HFFc6 (cell line): Measurements from ENCODE around the gene KIAA2012. TPM values are rescaled to one million over a fixed set of nuclear protein-coding genes. Genes with fewer than 3 reads are reported as not detected.

ENCODE experiments used
- DNase-seq: peaks from one replicate; pipeline ENCODE4 v3.0.0-alpha.2; 2018
- H3K27ac Mint-ChIP-seq: 2 replicates; pipeline ENCODE4 v1.8.0; 2020; ENCODE audit warnings: mild to moderate bottlenecking, mixed read lengths
- H3K27me3 Mint-ChIP-seq: 2 replicates; pipeline ENCODE4 v1.8.0; 2021; ENCODE audit warnings: mild to moderate bottlenecking, moderate library complexity, mixed read lengths; ENCODE audit not compliant: insufficient read depth
- H3K36me3 Mint-ChIP-seq: 2 replicates; pipeline ENCODE4 v1.8.0; 2021; ENCODE audit warnings: low read depth, mixed read lengths
- H3K4me1 Mint-ChIP-seq: 2 replicates; pipeline ENCODE4 v1.8.0; 2020; ENCODE audit warnings: low read depth, mixed read lengths
- H3K4me3 Mint-ChIP-seq: 2 replicates; pipeline ENCODE4 v1.8.0; 2020; ENCODE audit warnings: mild to moderate bottlenecking, moderate library complexity, mixed read lengths
- H3K9me3 Mint-ChIP-seq: 2 replicates; pipeline ENCODE4 v1.8.0; 2020; ENCODE audit warnings: mild to moderate bottlenecking, mixed read lengths
- CTCF ChIP-seq: fragments of 200-600 bp; sonication (generic); IDR thresholded peaks from 2 replicates; pipeline ENCODE4 v1.5.0; 2021; ENCODE audit warnings: antibody characterized with exemption, mild to moderate bottlenecking
- total RNA-seq, 6 experiments: library from RNA; stranded (reverse); fragmentation: NEBNext Ultra II Directional; extraction: Animal tissue kit (Norgen Biotek cat#: 25700); gene quantifications; 2 replicates in 1 of 6; 3 replicates in 5 of 6; pipeline ENCODE4 v1.2.3, GENCODE V29; 2021

Gene KIAA2012
- total RNA-seq, 6 experiments from 2014 or later: 0.09 to 0.40 (median 0.26) TPM

GRCh38 chr2:202108345-202108744 is 35.3 kb downstream of the KIAA2012 start:
- TF ChIP-seq CTCF: no peak
- no peaks in the 10 kb centered on the region; the same call in 1 of the 2 replicates for H3K27me3 Mint-ChIP-seq
- no peak overlapping the region for H3K4me3 Mint-ChIP-seq
- H3K9me3 Mint-ChIP-seq: no peaks in the 10 kb centered on the region
- no peak overlapping the region for H3K27ac Mint-ChIP-seq
- H3K4me1 Mint-ChIP-seq: peaks cover 54% of the 10 kb centered on the region
- DNase-seq: no peak
- H3K36me3 Mint-ChIP-seq: no peaks in the 10 kb centered on the region

GRCh38 chr2:202109139-202109736 is 36.2 kb downstream of the KIAA2012 start:
- no peaks in the 10 kb centered on the region for H3K9me3 Mint-ChIP-seq
- H3K4me1 Mint-ChIP-seq: peaks cover 60% of the 10 kb centered on the region
- peak overlapping the region; percentile 47; the same call in 1 of the 2 replicates for H3K27ac Mint-ChIP-seq
- no peak for TF ChIP-seq CTCF
- H3K36me3 Mint-ChIP-seq: no peaks in the 10 kb centered on the region
- no peaks in the 10 kb centered on the region; the same call in 1 of the 2 replicates for H3K27me3 Mint-ChIP-seq
- no peak for DNase-seq
- peak overlapping the region; percentile 42 for H3K4me3 Mint-ChIP-seq

GRCh38 chr2:202109737-202110184 is 36.7 kb downstream of the KIAA2012 start:
- H3K36me3 Mint-ChIP-seq: no peaks in the 10 kb centered on the region
- H3K27ac Mint-ChIP-seq: peak overlapping the region; percentile 47
- no peaks in the 10 kb centered on the region for H3K9me3 Mint-ChIP-seq
- peak overlapping the region; percentile 42 for H3K4me3 Mint-ChIP-seq
- H3K27me3 Mint-ChIP-seq: no peaks in the 10 kb centered on the region; the same call in 1 of the 2 replicates
- peak; percentile 50 for DNase-seq
- peaks cover 60% of the 10 kb centered on the region for H3K4me1 Mint-ChIP-seq
- TF ChIP-seq CTCF: no peak

GRCh38 chr2:202110491-202110890 is 37.4 kb downstream of the KIAA2012 start:
- no peak for TF ChIP-seq CTCF
- Mint-ChIP-seq H3K4me3 (no peak overlapping the region; the same call in 1 of the 2 replicates), H3K27ac (peak overlapping the region; percentile 47; the same call in 1 of the 2 replicates), H3K4me1 (peaks cover 66% of the 10 kb centered on the region), H3K9me3 (no peaks in the 10 kb centered on the region), H3K27me3 (no peaks in the 10 kb centered on the region; the same call in 1 of the 2 replicates), H3K36me3 (no peaks in the 10 kb centered on the region)
- no peak for DNase-seq

GRCh38 chr2:202112041-202112440 is 39.0 kb downstream of the KIAA2012 start:
- peaks cover 82% of the 10 kb centered on the region for H3K4me1 Mint-ChIP-seq
- TF ChIP-seq CTCF: no peak
- no peaks in the 10 kb centered on the region for H3K9me3 Mint-ChIP-seq
- no peaks in the 10 kb centered on the region; the same call in 1 of the 2 replicates for H3K27me3 Mint-ChIP-seq
- no peak overlapping the region for H3K4me3 Mint-ChIP-seq
- no peaks in the 10 kb centered on the region for H3K36me3 Mint-ChIP-seq
- DNase-seq: no peak
- H3K27ac Mint-ChIP-seq: no peak overlapping the region; the same call in 1 of the 2 replicates
